ENCODE data around the gene GFER.
A peak's percentile ranks its signal among the peaks of the same experiment; 100 is the strongest.
"Not testable (repeated sequence)": the region's sequence is repeated elsewhere in the genome, so short reads cannot be mapped to it uniquely, and the experiment has no call there.

The GFER gene

GRCh38 chr16:1958143-1958491 lies 25.9 kb upstream of the GFER start:
- DNase-seq: not testable (repeated sequence)

- no peak for DNase-seq
Measured at GRCh38 chr16:1958715-1959268, 25.2 kb upstream of the GFER start.

GRCh38 chr16:1959269-1960039 lies 24.5 kb upstream of the GFER start, which contains the start of gene NDUFB10:
NDUFB10 (plus strand) TSS chr16:1959538; CDS start chr16:1959625, 87 bp downstream.
- DNase-seq: peak; percentile 95 to 99 (median 98)

DNA sequence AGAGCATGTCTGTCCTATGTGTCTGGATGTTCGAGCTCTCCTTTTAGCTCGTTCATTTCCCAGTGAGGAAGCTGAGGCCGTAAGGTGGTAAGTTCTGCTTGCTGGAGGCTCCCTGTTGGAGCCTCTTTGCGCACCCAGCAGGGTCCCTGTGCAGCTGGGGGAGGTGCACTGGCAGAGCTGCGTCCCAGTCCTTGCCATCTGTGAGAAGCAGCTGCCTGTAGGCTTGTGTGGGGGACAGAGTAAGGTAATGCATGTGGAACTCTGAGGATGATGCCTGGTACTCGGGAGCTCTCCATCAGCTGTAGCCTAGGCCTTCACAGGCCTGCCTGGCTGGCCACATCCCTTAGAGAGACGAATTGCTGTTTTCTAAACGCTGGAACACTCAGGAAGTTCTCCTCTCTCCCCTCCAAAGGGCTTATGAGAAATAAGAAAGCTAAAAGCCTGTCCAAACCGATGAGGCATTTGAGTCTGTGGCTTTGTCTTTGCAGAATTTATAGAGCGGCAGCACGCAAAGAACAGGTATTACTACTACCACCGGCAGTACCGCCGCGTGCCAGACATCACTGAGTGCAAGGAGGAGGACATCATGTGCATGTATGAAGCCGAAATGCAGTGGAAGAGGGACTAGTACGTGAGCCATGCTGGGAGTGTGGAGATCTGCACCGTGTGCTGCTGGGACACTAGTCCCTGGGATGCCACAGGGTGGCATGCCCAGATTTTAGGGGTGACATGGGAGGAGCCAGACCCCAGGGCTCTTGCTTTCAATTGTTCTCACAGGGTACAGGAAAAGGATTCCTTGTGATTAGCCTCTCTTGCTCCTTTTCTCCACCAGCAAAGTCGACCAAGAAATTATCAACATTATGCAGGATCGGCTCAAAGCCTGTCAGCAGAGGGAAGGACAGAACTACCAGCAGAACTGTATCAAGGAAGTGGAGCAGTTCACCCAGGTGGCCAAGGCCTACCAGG lies 23.0 kb upstream of the GFER start:
- no peak for DNase-seq

DNA sequence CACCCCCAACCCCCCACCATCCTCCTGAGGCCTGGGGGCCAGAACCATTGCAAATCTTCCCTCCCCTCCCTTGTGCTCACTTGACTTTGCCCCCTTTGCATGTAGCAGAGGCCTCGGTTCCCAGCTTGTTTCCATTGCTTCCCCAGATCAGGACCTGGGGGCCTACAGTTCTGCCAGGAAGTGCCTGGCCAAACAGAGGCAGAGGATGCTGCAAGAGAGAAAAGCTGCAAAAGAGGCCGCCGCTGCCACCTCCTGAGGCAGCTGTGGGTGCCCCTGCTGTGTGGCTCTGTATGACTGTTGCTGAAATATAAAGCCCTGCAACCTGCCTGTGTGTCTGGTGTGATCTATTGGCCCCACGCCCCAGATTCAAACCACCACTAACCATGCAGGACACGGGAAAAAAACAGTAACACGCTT lies 22.3 kb upstream of the GFER start:
- DNase-seq: no peak

- DNase-seq: not testable (repeated sequence)
Measured at GRCh38 chr16:1962161-1963153, 21.5 kb upstream of the GFER start.

DNA sequence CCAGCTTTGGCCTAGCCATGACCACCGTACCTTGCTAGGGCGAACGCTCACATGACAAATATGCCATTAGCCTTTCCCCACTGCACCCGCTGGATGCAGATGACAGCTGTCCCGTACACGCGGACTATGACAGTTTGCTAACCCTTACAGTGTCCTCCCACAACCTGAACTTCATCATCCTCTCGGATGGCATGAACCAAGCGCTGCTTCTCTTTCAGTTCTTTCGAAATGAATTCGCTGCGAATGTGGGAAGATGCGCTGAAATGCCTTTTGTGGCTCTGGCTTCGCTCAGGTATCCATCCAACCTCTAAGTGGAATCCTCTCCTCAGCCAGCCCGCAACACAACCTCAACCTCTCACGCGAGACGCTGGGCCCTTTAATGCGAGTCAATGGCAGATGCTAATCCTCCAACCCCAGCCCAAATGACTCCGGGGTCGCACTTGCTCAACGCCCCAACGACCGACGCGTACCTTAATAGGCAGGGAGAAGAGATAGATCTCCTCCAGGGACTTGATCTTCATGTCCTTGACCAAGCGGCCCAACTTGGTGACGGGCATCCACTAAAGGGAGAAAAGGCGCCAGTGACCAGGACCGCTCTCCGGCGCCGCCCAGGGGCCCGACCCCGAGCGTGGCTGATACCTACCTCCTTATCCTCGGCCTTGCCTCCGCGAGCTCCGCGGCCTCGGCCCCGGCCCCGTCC lies 20.0 kb upstream of the GFER start:
- peak; percentile 54 to 79 (median 55) for DNase-seq

DNA sequence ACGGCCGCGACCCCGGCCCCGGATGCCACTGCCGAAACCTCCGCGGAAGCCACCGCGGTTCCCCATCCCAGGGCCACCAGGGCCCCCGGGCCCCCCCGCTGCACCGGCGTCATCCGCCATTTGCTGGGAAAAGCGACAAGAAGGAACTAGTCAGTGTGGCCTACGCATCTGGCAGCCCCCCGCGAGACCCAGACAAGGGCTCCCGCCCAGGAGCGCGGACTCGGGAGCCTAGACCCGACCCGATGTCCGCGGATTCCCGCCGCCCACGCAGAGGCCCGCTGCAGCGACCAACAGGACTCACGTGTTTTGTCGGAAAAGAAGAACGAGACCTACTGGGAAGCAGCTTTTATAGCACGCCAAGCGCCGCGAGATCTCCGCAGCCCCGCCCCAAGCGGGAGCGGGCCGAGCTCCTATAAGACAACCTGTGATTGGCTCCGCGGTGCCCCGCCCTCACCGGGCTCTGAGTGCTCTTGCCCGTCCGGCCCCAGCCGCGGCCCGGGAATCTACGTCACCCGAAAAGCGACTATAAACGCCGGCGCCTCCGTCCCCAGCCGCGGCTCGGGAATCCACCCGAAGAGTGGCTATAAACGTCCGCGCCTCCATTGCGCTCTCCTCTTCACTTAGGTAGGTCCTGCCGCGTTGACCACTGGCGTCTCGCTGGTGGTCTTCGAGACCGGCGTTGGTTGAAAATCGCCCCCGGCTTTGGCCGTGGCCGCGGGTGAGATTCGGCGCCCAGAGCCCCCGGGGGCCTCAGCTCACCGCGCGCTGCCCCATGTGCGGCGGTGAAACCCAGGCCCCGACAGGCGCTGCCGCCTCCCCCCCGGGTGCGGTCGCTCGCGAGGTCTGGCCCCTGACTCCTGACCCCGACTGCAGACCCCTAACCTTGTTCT lies 19.2 kb upstream of the GFER start, which contains the start of gene RPS2:
TSS of gene RPS2 (minus strand) at position 321 of the 890 bp plus-strand sequence. CDS start at position 120, 201 bp downstream.
- peak; percentile 100 for DNase-seq

DNA sequence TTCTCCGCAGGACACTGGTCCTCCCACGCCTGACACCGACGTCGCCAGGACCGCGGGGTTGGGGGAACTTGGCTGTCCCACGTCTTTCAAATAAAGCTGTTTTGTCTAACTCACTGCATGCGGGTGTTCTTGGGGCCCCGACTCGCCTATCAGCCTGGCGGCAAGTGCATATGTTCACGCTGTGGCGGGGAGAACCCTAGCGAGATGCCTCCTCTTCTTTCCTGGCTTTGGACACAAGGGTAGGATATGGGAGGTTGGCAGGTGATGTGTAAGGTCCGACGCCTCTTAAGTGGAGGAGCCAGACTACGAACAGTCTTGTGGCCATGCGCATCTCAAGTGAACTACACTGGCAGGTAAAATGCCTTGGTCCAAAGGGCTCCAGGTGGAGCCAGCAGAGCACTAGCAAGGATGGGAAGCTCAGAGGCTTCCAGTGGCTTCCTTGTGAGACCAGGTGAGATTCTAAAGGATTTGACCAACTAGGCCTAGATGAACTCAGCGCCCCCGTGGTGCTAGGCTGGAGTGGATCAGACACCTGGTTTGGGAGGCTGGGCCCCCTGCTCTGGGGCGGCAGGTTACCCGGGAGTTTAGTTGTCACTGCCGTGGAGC lies 18.5 kb upstream of the GFER start:
- DNase-seq: peak in 2 of 3 donors; percentile 24 to 51

- no peak for DNase-seq
Measured at GRCh38 chr16:1966460-1966859, 17.5 kb upstream of the GFER start, which contains the start of gene RNF151. RNF151 (plus strand) TSS chr16:1966856; CDS start chr16:1966882, 26 bp downstream.

DNA sequence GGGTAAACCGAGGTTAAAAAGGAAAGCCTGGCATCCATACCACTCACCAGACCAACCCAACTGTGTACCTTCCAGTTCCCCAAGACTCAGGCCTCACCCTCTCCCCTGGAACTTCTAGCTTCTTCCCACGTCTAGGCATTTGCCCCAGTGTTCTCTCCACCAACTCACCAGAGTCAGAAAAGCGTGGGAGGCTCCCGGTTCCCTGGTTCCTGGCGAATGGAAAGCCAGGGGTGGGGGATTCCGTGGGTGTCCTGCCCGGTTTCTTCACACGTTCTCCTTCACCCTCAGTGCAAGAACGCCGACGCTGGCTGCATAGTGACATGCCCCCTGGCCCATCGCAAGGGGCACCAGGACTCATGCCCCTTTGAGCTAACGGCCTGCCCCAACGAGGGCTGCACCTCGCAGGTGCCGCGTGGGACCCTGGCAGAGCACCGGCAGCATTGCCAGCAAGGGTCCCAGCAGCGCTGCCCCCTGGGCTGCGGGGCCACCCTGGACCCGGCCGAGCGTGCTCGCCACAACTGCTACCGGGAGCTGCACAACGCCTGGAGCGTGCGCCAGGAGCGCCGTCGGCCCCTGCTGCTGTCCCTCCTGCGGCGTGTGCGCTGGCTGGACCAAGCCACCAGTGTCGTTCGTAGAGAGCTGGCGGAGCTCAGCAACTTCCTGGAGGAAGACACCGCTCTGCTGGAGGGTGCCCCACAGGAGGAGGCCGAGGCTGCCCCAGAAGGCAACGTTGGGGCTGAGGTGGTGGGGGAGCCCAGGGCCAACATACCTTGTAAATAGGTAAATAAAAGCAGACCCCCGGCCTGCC lies 15.6 kb upstream of the GFER start:
- DNase-seq: no peak

DNA sequence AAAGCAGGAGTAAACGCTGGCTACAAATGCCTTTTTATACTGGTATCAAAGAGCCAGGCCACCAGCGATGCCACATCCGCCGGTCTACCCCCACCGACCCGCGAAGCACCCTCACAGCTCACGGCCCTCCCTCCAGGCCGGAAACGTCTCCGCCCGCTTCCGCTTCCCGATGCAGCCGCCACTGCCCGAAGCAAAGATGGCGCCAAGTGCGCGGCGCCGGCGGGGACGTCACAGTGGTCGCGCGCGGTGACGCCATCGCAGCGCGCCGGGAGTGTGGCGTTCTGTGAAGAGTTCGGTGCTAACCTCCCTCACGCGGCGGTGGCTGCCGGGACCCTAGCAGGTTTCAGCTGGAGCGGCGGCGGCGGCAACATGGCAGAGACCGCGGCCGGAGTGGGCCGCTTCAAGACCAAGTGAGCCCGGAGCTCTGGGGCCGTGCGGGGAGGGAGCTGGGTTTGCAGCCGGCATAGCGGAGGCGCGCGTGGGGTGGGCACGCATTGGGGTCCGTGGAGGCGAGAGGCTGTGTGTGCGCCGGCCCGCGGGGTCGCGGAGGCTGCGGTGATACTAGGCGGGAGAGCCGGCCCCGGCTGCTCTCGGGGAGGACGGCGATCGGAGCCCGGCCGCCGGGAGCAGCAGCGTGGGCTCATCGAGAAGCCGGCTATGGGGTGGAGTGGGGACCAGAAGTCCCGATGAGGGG lies 12.1 kb upstream of the GFER start, which contains the start of gene TBL3:
TSS of gene TBL3 (plus strand) at position 258 of the 694 bp plus-strand sequence. CDS start at position 370, 112 bp downstream.
- peak; percentile 96 to 97 (median 97) for DNase-seq

GRCh38 chr16:1972490-1972877 lies 11.5 kb upstream of the GFER start:
- peak; percentile 38 to 74 (median 63) for DNase-seq

- no peak for DNase-seq
Measured at GRCh38 chr16:1973461-1974156, 10.4 kb upstream of the GFER start.

DNA sequence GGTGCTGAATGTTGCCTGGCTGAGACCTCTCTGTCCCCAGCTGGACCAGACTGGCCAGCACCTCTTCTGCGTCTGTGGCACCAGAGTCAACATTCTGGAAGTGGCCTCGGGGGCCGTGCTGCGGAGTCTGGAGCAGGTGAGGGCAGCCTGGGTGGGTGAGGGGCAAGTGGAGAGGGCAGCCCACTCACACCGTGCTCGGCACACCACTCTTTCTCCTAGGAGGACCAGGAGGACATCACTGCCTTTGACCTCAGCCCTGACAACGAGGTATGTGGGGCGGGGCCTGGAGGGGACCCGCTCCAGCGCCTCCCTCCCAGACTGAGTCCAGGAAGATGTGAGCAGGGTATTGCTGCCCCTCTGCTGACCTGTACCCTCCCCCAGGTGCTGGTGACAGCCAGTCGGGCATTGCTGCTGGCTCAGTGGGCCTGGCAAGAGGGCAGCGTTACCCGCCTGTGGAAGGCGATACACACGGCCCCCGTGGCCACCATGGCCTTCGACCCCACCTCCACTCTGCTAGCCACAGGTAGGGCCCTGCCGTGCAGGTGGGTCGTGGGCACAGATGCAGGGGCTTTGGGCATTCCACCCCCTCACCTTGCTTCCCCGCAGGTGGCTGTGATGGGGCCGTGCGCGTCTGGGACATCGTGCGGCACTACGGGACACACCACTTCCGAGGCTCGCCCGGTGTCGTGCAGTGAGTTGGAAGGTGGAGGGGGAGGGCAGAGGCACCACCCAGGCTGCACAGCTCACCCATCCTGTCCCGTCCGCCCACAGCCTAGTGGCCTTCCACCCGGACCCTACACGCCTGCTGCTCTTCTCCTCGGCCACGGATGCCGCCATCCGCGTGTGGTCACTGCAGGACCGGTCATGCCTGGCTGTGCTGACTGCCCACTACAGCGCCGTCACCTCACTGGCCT lies 9.6 kb upstream of the GFER start:
- DNase-seq: no peak

Measured in suppressor macrophage treated with lipopolysaccharide for 1 hour (primary cell).